HG03354 (cell line): ENCODE measurements around the gene QTRT2.

ENCODE experiments used
- ATAC-seq: cut with Tn5 transposase; IDR thresholded peaks from one replicate; pipeline ENCODE4 v1.9.1; 2021; ENCODE audit warnings: mild to moderate bottlenecking; ENCODE audit not compliant: unreplicated experiment, poor library complexity, severe bottlenecking

The QTRT2 gene

DNA sequence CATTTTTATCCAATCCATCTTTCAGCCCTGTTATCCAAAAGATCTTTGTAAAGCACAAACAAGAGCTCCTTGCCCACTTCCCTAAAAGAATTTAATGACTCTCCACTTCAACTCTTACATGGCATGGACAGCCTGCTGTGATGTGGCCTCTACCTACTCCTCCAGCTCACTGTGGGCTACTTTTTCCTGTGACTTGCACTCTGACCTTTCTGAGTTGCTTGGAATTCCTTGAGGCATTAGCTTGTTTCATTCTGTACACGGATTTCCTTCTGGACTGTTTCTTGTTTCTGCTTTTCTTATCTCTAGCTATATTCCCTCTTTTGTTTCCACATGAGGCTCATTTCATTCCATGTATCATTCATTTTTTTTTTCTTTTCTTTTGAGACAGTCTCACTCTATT is 15.2 kb downstream of the QTRT2 start:
- no peak for ATAC-seq

DNA sequence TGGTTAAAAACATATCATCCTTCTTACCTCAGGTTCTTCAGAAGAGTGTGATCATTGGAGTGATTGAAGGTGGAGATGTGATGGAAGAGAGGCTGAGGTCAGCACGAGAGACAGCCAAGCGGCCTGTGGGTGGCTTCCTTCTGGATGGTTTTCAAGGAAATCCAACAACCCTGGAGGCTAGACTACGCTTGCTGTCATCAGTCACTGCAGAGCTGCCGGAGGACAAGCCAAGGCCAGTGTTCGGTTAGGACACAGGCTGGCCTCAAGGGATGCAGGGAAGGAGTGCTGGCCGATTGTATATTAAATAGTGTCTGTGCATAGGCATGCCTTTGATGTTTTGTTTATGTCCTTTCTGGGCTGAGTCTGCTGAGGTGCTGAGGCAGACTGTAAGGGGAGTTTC is 20.2 kb downstream of the QTRT2 start:
- no peak for ATAC-seq

DNA sequence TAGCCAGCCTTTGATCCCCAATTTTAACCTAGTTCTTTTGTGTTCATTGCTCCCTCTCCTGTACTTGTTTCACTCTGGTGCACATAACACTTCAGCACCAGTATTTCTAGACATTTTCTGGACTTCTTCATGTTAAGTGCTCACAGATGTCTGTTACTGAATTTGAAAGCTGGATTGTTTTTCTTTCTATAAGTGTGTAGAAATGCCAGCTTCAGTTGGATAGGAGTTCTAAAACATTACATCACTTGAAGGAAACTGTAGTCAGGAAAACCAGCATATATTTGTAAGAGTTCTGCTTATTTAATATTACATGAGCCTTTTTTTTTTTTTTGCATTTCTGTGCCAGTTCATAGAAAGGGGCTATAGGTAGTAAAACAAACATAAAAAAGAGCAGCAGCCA is 21.6 kb downstream of the QTRT2 start:
- ATAC-seq: no peak

DNA sequence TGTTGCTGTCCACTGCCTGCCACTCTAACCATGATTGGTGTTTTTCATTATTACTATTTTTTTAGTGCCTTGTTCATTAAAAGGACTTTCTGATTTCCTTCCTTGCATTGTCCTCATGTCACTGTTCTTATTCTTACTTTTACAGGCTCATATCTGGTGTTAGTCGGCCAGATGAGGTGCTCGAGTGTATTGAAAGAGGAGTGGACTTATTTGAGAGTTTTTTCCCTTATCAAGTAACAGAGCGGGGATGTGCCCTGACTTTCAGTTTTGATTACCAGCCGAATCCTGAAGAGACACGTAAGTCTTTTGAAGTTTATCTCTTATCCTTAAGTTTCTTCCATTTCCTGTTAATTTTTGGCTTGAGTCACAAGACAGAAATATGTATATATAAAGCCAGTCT is 23.2 kb downstream of the QTRT2 start:
- ATAC-seq: no peak

DNA sequence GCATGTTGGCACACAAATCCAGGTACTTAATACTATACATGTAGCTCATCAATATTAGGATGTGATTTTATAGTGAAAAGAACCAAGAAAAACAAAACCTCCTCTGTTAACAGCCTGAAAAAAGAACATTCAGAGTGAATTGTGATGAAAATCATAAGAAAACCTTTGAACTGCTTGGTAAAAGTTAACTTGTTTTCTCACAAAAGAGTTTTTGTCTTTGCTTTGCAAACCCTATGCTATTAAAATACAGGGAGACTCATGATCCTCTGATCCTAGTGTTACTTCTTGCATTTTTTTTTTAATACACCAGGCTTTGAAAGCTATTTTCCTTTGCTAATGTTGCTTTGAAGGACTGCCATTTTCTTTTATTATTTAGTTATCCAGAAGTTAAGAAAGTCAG is 23.7 kb downstream of the QTRT2 start:
- ATAC-seq: no peak

DNA sequence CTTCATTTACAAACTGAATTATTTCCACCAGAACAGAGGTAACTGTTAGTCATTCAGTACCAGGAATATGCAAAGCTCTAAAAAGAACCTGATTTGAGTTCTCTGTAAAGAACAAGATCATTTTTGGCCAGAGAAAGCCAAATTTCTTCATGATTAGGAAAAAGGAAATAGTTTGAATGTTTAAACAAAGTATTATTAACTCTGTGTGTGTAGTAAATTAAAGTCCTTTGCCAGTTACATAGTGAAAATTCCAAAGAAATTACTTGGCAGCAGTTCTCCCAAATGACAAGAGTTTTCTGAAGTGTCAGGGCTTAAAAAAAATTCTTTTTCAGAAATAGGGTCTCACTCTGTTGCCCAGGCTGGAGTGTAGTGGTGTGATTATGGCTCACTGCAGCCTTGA is 24.5 kb downstream of the QTRT2 start:
- ATAC-seq: no peak

DNA sequence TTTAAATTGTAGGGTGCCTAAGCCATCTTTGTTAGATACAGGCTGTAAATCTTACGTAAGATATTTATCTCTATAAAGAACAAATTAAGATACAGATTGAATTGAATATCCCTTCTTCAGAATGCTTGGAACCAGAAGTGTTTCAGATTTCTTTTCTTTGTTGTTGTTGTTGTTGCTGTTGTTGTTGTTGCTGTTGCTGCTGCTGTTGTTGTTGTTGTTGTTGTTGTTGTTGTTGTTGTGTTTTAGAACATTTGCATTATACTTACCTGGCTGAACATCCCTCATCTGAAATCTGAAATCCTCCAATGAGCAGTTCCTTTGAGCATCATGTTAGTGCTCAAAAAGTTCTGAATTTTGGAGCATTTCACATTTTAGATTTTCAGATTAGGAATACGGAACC is 26.6 kb downstream of the QTRT2 start:
- ATAC-seq: no peak

DNA sequence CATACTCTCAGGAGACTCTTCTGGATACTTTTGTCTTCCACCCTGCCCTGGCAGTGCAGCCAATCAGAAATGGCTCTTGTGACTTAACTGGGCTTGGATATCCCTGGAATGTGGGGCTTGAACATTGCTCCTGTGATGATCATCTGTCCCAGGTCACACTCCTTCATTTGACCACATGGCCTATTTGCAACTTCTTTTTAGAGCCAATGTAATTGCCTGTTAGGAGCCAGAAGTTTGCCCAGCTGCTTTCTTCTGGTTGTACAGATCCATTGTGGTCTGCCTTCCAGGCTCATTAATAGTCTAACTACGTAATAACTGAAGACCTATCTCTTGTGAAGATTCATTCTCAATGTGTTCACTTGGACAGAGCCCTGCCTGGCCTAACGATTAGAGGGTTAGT is 29.8 kb downstream of the QTRT2 start:
- no peak for ATAC-seq

DNA sequence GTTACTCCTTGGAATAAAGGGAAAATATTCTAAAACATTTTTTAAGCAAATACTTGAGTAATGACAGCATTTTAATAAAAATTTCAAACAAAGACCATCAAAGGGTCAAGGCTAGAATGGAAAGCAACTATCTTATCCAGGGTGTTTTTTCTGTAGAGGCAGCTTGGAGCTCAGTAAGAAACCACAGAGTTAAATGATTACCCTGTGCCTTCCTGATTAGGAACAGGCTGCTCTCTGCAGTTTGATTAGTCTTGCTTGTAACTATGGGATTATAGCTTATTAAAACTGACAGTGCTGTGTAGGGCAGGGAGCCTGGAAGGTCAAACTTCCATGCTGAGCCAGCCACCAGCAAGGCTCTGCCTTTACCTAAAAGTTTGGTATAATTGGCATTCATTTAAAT is 33.1 kb downstream of the QTRT2 start:
- ATAC-seq: peak; percentile 65

DNA sequence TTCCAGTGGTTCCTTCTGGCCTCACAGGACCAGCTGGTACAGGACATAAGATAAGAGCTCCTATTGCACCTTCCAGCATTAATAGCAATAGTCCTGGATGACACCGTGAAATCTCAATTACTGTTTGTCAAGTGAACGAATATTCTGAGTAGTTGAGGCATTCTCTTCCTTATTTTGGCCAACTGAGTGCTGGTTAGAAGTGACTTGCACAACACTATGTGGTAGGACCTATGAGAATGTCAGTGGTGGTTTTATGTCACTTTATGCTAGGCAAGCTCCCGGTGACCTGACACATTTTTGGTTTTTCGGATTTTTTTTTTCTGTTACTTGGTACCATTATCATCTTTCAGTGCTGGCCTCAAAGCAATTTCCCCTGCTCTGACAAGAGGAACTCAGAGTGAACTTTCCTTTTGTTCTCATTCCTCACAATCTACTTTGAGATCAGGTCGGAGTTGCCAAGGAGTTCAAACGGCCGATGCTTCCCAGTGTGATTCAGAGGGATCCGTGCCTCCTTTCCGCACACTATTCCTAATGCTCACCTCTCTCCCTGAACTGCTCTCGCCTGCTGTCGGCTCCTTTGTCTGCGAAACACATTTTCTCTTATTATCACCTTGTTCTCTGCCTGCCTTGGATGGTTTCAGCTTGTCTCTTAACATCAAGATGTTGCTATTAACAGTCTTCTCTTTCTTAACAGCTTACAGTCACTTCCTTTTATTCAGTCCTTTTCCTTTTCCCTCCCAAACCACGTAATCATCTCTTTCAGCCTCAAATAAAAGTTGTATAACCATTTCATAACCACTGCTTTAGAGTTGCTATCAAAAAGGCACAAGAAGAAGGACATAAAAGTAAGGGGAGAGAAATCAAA is 35.8 kb downstream of the QTRT2 start:
- no peak for ATAC-seq

DNA sequence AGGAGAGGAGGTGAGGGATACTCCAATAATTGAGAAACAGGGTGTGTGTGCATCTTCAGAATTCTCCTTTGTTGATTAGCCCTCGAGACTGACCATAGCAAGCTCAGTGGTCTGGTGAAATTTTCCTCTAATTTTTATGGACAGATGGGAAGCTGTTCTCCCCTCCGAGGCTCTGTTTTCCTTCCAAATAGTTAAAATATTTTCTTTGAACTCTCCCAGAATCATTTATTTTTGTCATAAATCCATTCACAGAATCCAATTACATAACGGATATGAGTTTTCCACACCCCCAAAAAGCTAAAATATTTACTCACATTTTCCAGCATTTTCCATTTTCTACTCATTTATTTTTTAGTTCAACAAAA is 36.5 kb downstream of the QTRT2 start:
- ATAC-seq: no peak

DNA sequence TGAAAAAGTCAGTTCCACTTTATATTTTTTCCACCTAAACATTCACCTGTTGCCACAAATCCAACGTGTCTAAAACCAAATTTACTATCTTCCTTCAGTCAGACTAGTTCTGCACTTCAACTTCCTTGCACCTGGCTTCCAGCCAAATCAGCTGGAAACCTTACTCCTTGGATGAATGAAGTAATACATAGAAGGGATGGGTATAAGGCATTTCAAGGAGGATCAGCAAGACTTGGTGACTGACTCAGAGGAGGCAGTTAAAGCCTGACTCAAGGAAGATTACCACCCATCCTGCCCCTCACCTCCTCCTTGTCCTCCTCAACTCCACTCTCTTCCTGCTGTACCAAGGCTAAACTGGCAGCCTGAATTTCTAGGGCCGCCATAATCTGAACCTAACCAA is 37.1 kb downstream of the QTRT2 start:
- ATAC-seq: no peak

DNA sequence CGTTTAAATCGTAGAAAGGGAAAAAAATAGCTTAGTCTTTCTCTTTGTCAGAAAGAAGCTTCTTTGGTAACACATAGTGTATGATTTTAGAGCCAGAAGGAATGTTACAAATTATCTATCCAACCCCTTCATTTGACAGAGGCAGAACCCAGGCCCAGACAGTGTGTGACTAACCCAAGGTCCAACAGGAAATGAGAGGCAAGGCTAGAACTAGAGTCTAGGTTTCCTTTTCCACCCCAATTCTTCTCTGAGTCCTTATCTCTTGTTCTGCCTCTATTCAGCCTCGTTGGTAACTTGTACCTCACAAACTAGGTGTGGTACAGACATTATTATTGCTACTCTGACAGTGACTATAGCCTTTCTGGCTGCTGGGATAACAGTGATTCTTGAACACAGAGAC is 39.3 kb downstream of the QTRT2 start:
- no peak for ATAC-seq

DNA sequence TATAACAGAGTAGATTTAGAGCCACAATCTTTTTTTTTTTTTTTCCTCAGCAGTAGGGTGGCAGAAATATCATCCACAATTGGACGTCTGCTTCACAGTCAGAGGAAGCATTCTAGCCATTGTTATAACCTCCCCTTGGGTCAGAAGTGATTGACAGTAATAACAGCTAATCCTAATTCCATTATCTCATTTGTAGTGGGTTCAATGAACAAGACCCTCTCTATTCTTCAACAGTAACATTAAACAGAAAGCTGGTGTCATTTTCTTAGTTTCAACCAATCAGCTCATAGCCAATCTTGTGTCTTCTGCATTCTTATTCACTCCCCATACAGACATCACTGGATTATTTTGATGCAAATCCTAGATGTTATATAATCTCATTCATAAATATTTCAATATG is 44.6 kb downstream of the QTRT2 start:
- no peak for ATAC-seq

DNA sequence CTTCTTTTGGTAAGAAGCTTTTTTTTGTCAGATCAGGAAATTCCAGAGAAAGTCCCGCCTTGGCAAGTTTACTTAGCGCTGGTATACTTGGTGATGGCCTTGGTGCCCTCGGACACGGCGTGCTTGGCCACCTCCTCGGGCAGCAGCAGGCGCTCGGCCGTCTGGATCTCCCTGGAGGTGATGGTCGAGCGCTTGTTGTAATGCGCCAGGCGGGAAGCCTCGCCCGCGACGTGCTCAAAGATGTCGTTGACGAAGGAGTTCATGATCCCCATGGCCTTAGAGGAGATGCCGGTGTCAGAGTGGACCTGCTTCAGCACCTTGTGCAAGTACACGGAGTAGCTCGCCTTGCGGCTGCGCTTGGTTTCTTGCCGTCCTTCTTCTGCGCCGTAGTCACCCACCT is 46.6 kb downstream of the QTRT2 start:
- no peak for ATAC-seq

DNA sequence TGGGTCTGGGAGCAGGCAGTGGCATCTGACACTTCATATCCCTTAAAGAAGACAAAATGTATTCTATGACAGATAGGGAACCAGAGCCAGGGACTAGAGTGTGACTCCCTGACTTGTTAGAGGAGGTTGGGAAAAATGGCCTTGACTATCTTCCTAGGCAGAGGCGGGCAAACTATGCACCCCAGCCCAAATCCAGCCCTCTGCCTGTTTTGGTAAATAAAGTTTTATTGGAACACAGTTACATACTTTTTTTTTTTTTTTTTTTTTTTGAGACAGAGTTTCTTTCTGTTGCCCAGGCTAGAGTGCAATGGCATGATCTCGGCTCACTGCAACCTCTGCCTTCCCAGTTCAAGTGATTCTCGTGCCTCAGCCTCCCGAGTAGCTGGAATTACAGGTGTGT is 47.3 kb downstream of the QTRT2 start:
- no peak for ATAC-seq

DNA sequence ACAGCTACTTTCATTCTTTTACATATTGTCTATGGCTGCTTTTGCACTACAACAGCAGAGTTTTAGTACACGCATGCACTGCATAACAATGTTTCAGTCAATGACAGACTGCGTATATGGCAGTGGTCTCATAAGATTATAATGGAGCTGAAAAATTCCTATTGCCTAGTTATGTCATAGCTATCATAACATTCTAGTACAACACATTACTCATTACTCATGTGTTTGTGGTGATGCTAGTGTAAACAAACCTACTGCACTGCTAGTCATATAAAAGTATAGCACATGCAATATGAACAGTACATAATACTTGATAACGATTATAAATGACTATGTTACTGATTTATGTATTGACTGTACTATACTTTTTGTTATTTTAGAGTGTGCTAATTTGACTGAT is 47.9 kb downstream of the QTRT2 start:
- no peak for ATAC-seq

DNA sequence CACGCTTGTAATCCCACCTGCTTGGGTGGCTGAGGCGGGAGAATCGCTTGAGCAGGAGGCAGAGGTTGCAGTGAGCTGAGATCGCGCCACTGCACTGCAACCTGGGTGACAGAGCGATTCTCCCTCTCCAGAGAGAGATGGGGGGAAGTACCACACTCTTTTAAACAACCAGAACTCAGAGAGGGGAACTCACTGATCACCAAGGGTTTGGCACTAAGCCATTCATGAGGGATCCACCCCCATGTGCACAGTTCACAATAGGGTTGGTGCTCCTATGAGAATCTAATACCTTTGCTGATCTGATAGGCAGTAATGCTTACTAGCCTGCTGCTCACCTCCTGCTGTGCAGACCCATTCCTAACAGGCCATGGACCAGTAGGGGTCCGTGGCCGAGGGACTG is 51.6 kb downstream of the QTRT2 start:
- ATAC-seq: no peak

DNA sequence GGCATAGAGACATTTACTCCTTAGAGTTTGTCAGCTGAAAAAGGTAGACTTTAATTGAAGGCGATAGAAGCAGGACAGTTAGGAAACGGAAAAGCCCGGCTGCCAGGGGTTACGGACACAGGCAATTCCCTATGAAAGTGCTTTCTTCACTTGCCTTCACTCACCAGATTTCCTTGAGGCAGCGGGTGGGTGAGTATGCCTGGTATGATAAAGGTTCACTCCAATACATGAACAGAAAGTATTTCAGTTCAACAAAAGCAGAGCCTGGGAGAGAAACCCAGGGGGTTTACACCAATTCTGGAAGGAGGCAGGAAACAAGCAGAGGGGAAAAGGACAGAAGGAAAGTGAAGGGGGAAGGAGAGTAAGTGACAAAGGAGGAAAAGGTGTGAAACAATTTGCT is 53.9 kb downstream of the QTRT2 start:
- ATAC-seq: no peak

DNA sequence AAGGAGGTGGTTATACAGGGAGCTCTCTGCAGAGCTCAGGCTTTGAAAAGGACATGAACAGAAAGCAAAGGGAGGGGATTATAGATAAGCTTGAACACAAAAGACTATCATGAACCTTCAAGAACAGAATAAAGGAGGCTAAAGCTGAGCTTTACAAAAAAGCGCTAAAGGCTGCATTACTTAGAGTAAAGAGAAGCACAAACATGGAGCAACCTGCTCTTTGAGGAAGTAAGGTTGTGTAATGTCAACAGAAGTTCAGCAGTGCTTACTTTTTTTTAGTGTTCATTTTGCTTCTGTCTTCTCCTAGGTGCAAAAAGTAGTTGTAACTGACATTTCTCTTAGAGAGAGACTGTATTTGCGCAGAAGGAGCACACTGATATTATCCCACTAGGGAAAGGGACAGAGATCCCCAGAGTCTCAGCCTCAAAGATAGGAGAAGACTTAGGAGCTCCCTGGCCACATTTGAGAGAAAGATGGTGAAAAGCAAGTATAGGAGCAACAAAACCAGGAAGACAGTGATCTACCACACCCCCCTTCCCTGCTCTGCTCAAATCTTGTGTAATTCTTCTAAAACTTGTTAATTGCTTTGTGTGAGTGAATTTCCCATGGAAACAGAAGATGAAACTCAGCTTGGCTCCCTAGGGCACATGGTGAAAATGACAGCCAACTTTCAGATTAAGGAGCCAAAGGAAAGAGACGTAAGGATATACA is 54.7 kb downstream of the QTRT2 start:
- ATAC-seq: no peak

DNA sequence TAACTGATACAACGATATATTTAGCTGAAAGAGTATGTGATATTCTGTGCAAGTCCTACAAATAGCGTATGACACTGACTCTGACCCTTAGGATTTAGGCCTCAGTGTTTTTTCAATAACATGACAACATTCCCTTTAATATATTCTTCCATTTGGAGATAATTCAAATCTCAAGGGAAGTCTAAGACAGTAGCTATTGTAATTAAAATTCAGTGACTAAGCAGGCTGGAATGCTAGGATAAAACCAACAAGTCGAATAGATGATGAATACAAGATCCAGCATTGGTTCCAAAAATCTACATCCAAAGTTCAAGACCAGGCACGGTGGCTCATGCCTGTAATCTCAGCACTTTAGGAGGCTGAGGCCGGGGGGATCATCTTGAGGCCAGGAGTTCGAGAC is 56.2 kb downstream of the QTRT2 start:
- no peak for ATAC-seq

DNA sequence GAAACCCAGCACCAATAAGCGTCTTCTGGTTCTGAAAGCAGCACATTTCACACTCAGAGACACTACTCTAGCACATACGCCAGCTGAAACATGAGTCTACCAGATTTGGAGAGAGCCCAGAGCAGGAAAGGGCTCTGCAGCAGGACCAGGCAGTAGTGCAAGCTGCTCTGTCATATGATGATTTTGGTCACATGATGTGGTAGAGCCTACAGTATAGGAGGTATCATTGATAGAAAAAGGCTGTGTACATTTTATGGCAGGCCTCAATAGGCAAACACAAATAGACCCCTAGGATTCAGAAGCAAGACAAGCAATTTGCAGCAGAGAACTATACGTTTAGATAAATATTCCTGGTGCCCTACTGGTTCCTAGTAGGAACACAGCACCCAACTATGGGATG is 58.2 kb downstream of the QTRT2 start:
- ATAC-seq: no peak
